Body of pancreas (tissue), 4 donors: ENCODE data around the gene TGDS.

Source experiments
- CTCF ChIP-seq, 7 experiments: fragments of 450-650 bp in 4 of 7; fragments of 200-600 bp in 3 of 7; sonication (generic) in 3 of 7; IDR thresholded peaks; one replicate each; pipeline ENCODE4 v1.5.1; 2016 to 2019; ENCODE audit warnings: antibody characterized with exemption in 7 of 7
- POLR2A ChIP-seq, 3 donors: fragments of 450-650 bp; IDR thresholded peaks; one replicate each; pipeline ENCODE4 v1.6.1; 2016; ENCODE audit warnings: antibody characterized with exemption in 3 of 3, mild to moderate bottlenecking in 2 of 3

- TF ChIP-seq CTCF (IDR thresholded peaks at IDR 0.05) (no peak), POLR2A (IDR thresholded peaks at IDR 0.05) (no peak)
These were observed 39.3 kb downstream of the TGDS start for GRCh38 chr13:94556621-94557020.
